NCI-H526 treated with DMSO at 0.1 percent for 48 hours (cell line): ENCODE data around the gene EIF4E2.

Experiments
- DNase-seq: peaks from one replicate; lab custom pipeline; 2025; lab: John Stamatoyannopoulos, UW

The EIF4E2 gene

DNA sequence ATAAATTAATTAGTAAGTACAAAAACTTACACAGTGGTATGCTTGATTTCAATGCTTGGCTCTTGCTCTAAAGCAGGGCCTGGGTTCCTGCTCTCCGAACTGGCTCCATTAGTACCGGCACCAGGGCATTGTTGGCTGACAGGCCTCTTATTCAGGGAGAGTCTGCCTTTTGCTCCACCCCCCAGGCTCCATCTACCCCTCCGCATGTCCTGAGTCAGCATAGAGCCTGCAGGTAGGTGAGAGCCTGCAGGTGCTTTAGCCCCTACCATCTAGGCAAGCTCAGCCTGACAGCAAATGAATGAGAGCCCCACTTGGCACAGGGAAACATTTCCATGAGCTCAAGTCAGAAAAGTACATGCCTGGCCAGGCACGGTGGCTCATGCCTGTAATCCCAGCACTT, 47.8 kb downstream of the EIF4E2 start:
- DNase-seq, result no peak

DNA sequence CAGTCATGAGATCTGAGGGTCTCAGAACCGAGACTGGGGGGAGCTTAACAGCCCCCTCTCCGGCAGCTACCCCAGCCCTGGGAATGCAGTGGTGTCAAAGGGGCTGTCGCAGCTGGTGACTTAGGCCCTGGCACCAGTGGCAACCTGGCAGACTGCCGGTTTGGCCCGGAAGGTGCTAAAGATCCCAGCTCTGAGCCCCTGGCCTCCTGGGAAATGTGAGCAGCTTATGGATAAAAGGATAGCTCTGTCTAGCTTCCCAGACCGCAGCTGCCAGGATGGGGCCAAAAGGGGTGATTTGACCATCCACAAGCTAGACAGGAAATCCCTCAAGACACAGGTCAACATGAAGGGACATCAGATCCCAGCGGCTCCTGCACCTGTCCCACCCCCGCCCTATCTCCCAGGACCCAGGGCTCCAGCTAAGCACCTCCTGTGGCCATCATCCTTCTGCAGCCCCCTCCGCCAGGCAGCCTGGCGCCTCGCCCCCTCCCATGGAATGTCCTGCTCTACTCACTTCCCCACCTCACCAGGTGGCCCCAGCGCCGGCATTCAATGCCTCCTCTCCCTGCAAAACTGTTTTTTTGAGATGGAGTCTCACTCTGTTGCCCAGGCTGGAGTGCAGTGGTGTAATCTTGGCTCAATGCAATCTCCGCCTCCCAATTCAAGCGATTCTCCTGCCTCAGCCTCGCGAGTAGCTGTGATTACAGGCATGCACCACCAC, 49.7 kb downstream of the EIF4E2 start:
- DNase-seq, result no peak

DNA sequence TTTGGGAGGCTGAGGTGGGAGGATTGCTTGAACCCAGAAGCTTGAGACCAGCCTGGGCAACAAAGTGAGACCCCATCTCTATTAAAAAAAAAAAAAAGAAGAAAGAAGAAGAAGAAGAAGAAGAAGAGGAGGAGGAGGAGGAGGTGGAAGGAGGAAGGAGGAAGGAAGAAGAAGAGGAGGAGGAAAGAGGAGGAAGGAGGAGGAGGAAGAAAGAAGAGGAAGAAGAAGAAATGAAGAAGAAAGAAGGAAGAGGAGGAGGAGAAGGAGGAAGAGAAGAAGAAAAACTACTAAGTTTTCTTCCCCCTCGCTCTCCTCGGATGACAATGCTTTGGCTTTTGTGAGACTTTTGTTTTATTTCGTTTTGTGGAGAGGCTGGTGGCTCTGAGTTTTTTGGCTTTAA, 52.8 kb downstream of the EIF4E2 start:
- DNase-seq, result no peak

DNA sequence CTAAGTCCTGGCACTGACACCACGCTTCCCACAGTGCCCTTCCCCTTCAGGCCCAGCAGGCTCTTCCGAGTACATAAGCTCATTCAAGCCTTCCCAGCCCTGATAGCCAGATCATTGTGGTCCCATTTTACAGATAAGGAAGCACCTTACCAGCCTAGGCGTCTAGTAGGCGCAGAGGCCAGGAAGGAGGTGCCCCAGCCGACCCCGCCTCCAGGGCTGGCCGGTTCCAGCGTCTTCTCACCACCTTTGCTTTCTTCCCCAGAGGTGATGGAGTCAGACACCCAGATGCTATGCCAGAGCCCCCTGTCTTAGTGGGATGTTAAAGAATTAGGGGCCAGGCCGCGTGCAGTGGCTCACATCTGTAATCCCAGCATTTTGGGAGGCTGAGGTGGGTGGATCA, 54.0 kb downstream of the EIF4E2 start:
- no peak for DNase-seq

DNA sequence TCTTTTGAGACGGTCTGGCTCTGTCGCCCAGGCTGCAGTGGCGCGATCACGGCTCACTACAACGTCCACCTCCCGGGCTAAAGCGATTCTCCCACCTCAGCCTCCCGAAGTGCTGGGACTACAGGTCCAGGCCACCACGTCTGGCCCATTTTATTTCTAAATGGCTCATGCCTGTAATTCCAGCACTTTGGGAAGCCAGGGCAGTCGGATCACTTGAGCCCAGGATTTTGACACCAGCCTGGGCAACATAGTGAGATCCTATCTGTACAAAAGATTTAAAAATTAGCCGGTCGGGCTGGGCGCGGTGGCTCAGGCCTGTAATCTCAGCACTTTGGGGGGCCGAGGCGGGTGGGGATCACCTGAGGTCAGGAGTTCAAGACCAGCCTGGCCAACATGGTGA, 56.5 kb downstream of the EIF4E2 start:
- no peak for DNase-seq

DNA sequence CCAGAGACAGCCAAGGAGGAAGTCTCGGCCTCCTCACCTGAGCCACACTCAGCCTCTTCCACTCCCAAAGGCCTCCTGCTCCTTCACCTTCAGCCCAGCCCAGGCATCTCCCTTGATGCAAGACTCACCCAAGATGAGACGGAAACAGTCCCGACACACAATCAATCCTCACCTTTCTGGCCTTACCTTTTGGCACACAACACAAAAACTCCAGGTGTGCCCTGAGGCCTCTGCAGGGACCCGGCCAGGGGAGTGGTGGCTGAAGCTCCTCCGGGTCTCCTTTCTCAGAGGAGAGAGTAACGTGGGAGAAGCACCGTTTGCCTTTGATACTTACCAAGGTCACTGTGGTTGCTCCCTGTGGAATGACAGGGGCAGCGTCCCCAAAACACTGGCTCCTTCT, 59.1 kb downstream of the EIF4E2 start:
- DNase-seq, result no peak

DNA sequence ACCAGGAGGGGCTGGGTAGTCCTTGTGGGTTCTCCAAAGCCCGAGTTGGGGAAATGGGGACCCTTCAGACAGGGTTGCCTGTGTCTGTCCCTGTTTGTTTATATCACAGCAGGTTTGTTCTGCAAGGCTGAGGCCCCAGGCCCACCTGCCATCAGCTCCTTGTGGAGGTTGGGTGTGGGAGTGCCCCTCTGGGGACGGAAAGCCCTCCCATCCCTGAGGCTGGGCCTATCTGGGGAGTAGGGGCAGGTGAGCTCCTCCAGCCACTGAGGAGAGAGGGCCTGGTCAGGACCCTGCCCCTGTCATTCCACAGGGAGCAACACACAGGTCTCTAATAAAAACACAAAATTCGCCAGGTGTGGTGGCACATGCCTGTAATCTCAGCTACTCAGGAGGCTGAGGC, 59.6 kb downstream of the EIF4E2 start:
- no peak for DNase-seq

DNA sequence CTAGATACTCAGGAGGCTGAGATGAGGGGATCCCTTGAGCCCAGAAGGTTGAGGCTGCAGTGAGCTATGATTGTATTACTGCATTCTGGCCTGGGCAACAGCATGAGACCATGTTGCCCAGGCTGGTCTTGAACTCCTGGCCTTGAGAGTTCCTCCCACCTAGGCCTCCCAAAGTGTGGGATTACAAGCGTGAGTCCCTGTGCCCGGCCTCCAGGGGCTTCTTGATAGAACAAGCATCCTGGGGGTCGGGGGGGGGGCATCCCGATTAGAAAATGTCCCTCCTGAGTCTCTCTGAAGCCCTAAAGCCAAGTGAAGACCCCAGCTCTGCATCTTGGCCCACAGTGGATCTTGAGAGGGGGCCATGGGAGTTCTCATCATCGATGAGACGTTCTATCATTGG, 60.6 kb downstream of the EIF4E2 start:
- DNase-seq, result no peak

DNA sequence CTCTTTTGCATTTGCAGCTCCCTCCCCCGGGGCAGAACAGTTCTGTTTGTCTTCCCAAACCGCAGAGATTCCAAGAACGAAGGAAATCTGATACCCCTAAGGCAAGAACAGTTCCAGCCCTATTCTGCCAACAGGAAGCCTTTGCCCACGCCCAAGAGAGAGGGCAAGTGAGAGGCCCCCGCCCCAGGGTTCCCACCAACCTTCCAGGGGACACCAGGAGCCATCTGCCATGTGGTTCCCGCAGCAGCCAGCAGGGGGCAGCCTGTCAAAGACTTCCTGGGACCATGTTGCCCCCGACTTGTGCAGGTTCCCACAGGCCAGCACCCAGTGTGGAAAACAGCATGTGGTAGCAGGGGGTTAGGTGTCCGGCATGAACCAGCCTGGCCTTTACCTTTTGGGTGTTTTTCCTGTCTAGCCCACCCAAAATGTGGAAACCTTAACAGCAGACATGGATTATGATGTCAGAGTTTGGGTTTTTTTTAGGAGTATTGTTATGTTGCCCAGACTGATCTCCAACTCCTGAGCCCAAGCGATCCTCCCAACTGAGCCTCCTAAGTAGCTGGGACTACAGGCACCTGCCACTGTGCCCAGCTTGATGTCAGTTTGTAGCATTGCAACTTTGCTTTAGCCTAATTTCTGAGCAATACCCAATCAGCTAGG, 61.2 kb downstream of the EIF4E2 start:
- DNase-seq, result peak; percentile 84

DNA sequence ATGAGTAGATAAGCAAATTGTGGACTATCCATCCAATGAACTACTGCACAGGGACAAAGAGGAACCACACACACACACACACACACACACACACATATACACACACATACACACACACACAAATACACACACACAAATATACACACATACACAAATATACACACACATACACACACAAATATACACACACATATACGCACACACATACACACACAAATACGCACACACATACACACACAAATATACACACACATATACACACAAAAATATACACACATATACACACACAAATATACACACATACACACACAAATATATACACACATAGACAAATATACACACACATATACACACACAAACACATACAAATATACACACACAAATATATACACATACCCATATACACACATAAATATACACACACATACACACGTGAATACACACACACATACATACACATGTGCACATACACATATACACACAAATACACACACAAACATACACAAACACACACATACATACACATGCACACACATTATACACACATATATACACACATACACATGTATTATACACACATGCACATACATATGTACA, 63.1 kb downstream of the EIF4E2 start:
- DNase-seq, result no peak

DNA sequence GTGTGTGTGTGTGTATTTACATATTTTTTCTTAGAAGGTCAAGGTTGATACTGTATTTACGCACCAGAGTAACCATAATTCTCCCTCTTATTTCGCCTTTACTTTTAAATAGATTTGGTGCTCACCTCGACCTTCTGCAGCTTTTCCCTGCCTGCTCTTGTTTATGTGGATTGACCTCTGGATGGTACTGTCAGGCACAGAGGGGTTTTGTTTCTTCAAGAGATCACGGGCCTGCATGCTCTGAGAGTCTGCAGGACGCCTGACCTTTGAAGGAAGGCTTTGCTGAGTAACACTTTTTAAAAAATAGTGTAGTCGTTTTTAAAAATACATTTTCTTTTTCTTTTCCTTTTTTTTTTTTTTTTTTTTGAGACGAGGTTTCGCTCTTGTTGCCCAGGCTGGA, 64.8 kb downstream of the EIF4E2 start:
- DNase-seq, result no peak
